Transverse colon (tissue), 3 donors: ENCODE measurements around the gene LRP1.

ENCODE experiments used
- CTCF ChIP-seq, 5 experiments: fragments of 200-600 bp in 3 of 5; fragments of 450-650 bp in 2 of 5; sonication (generic) in 3 of 5; IDR thresholded peaks; 1 replicate in 2 of 5; 2 replicates in 3 of 5; pipeline ENCODE4 v1.5.1; 2016 to 2017; ENCODE audit warnings: antibody characterized with exemption in 5 of 5, inconsistent platforms in 3 of 5, mild to moderate bottlenecking in 2 of 5, moderate library complexity in 1 of 5
- POLR2A ChIP-seq: fragments of 450-650 bp; IDR thresholded peaks from one replicate; pipeline ENCODE4 v1.6.1; 2016; ENCODE audit warnings: antibody characterized with exemption, mild to moderate bottlenecking, moderate library complexity

DNA sequence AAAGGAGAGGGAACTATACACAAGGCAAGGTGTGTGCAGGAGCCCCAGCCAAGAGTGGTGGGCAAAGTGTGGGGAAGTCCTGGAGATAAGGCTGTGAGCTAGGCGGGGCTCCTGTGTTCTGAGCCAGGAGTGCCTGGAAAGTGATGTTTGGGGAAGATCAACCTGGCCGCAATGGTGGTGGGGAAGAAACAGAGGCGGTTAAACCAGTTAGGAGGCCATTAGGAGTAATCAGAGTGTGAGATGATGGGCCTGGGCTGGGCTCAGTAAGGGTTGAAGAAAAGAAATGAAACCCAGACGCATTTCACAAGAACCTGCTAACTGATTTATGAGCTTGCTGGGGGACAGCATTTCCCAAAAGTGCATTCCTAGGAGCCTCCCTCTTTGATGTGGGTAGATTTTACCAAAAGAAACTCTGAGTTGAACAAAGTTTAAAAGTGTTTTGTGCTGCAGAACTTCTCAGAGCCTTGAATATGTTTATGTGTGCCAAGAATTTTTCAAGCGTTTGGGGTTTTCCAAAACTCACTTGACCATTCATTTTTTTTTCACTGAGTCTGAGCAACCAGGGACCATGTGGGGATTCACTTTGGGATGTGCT lies 53.4 kb downstream of the LRP1 start:
- TF ChIP-seq POLR2A (no peak), CTCF (IDR thresholded peaks at IDR 0.05) (no peak)
